ENCODE results near the gene PPARGC1A. TPM values are rescaled to one million over a fixed set of nuclear protein-coding genes. Genes with fewer than 3 reads are reported as not detected.

Gene PPARGC1A
- total RNA-seq, 1 experiment from 2014 or later: 0.12 TPM

- Mint-ChIP-seq H3K4me1 (ENCODE audit: insufficient read depth, unreplicated experiment) (peaks cover 32% of the 10 kb centered on the region), H3K27me3 (ENCODE audit: insufficient read depth, unreplicated experiment) (no peaks in the 10 kb centered on the region), H3K36me3 (ENCODE audit: insufficient read depth, unreplicated experiment) (no peaks in the 10 kb centered on the region), H3K27ac (ENCODE audit: low read depth, unreplicated experiment) (no peak overlapping the region), H3K4me3 (ENCODE audit: unreplicated experiment) (no peak overlapping the region), H3K9me3 (ENCODE audit: unreplicated experiment) (no peaks in the 10 kb centered on the region)
- POLR2A ChIA-PET: interaction anchor here (0.6 to 1.3 kb wide), 2 partner anchors 10 to 103 kb away, joined by 3 read pairs; partner anchors contain the start of gene PPARGC1A
- TF ChIP-seq CTCF (IDR thresholded peaks at IDR 0.05; ENCODE audit: unreplicated experiment): no peak
- BruUV-seq (replicated peaks): no TSS peak
- intact Hi-C loops (cut with micrococcal nuclease): no loop called here
- DNase-seq (ENCODE audit: unreplicated experiment): no peak
- CTCF ChIA-PET: no interaction called here
These were observed 10.7 kb downstream of the PPARGC1A start for GRCh38 chr4:23878912-23879732.

GRCh38 chr4:23878246-23878891 is 11.5 kb downstream of the PPARGC1A start:
- ChIA-PET POLR2A (no interaction called here), CTCF (no interaction called here)
- no peak for DNase-seq (ENCODE audit: unreplicated experiment)
- Mint-ChIP-seq H3K27ac (ENCODE audit: low read depth, unreplicated experiment) (peak overlapping the region; percentile 23), H3K36me3 (ENCODE audit: insufficient read depth, unreplicated experiment) (no peaks in the 10 kb centered on the region), H3K27me3 (ENCODE audit: insufficient read depth, unreplicated experiment) (no peaks in the 10 kb centered on the region), H3K4me1 (ENCODE audit: insufficient read depth, unreplicated experiment) (peaks cover 32% of the 10 kb centered on the region), H3K4me3 (ENCODE audit: unreplicated experiment) (no peak overlapping the region), H3K9me3 (ENCODE audit: unreplicated experiment) (no peaks in the 10 kb centered on the region)
- BruUV-seq (replicated peaks): no TSS peak
- TF ChIP-seq CTCF (IDR thresholded peaks at IDR 0.05; ENCODE audit: unreplicated experiment): no peak
- intact Hi-C loops (cut with micrococcal nuclease): no loop called here

- H3K36me3 Mint-ChIP-seq (ENCODE audit: insufficient read depth, unreplicated experiment): no peaks in the 10 kb centered on the region
- intact Hi-C loops (cut with micrococcal nuclease): no loop called here
- BruUV-seq (replicated peaks): no TSS peak
- H3K27ac Mint-ChIP-seq (ENCODE audit: low read depth, unreplicated experiment): peak overlapping the region; percentile 23
- POLR2A ChIA-PET: interaction anchor here (0.8 to 1.1 kb wide), 3 partner anchors 13 to 339 kb away, joined by 3 to 4 read pairs (median 4); no protein-coding TSS in a partner anchor
- CTCF ChIA-PET: no interaction called here
- H3K4me1 Mint-ChIP-seq (ENCODE audit: insufficient read depth, unreplicated experiment): peaks cover 27% of the 10 kb centered on the region
- no peak for TF ChIP-seq CTCF (IDR thresholded peaks at IDR 0.05; ENCODE audit: unreplicated experiment)
- H3K4me3 Mint-ChIP-seq (ENCODE audit: unreplicated experiment): no peak overlapping the region
- DNase-seq (ENCODE audit: unreplicated experiment): peak; percentile 45
- H3K27me3 Mint-ChIP-seq (ENCODE audit: insufficient read depth, unreplicated experiment): no peaks in the 10 kb centered on the region
- no peaks in the 10 kb centered on the region for H3K9me3 Mint-ChIP-seq (ENCODE audit: unreplicated experiment)
These were observed 12.1 kb downstream of the PPARGC1A start for GRCh38 chr4:23877758-23878229.

GRCh38 chr4:23876418-23877089 is 13.3 kb downstream of the PPARGC1A start:
- Mint-ChIP-seq H3K27ac (ENCODE audit: low read depth, unreplicated experiment) (no peak overlapping the region), H3K9me3 (ENCODE audit: unreplicated experiment) (no peaks in the 10 kb centered on the region), H3K4me3 (ENCODE audit: unreplicated experiment) (no peak overlapping the region), H3K4me1 (ENCODE audit: insufficient read depth, unreplicated experiment) (peaks cover 23% of the 10 kb centered on the region), H3K36me3 (ENCODE audit: insufficient read depth, unreplicated experiment) (no peaks in the 10 kb centered on the region), H3K27me3 (ENCODE audit: insufficient read depth, unreplicated experiment) (no peaks in the 10 kb centered on the region)
- no TSS peak for BruUV-seq (replicated peaks)
- ChIA-PET POLR2A (interaction anchor here (0.7 to 1.8 kb wide), 4 partner anchors 13 to 340 kb away, joined by 3 to 5 read pairs (median 4); partner anchors contain the start of gene PPARGC1A), CTCF (interaction anchor here (0.6 to 0.8 kb wide), 2 partner anchors 18 to 335 kb away, joined by 3 read pairs; no protein-coding TSS in a partner anchor)
- no peak for DNase-seq (ENCODE audit: unreplicated experiment)
- no peak for TF ChIP-seq CTCF (IDR thresholded peaks at IDR 0.05; ENCODE audit: unreplicated experiment)
- intact Hi-C loops (cut with micrococcal nuclease): no loop called here
